HG03520 (cell line): Measurements from ENCODE around the gene DCLK1.
"Not testable (repeated sequence)": the region's sequence is repeated elsewhere in the genome, so short reads cannot be mapped to it uniquely, and the experiment has no call there.

Source experiments
- ATAC-seq: cut with Tn5 transposase; IDR thresholded peaks from one replicate; pipeline ENCODE4 v1.9.1; 2021; ENCODE audit warnings: mild to moderate bottlenecking, moderate library complexity; ENCODE audit not compliant: unreplicated experiment

Gene DCLK1

GRCh38 chr13:36131931-36132297, 732 bp upstream of the DCLK1 start:
- no peak for ATAC-seq

GRCh38 chr13:36130552-36131221, 495 bp downstream of the DCLK1 start:
- no peak for ATAC-seq

DNA sequence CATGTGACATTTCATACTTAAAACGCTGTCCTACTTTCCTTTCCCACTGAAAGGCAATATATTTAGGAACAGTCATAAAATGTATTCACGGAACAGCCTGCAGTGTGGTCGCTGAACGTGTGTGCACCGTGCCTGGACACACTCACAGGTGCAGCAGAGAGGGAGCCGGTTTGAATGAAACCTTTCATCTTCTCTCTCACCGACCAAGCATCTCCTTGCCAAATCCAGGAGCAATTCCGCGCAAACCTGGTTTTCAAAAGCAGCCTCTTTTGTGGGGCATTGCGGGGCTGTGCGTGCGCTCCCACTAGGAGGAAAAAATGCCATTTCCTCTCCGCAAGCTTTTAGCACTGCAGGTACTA, 1.0 kb downstream of the DCLK1 start:
- ATAC-seq: no peak

- ATAC-seq: no peak
These were observed 1.6 kb downstream of the DCLK1 start for GRCh38 chr13:36129539-36129938.

- ATAC-seq: no peak
These were observed 4.7 kb downstream of the DCLK1 start for GRCh38 chr13:36126491-36126890.

DNA sequence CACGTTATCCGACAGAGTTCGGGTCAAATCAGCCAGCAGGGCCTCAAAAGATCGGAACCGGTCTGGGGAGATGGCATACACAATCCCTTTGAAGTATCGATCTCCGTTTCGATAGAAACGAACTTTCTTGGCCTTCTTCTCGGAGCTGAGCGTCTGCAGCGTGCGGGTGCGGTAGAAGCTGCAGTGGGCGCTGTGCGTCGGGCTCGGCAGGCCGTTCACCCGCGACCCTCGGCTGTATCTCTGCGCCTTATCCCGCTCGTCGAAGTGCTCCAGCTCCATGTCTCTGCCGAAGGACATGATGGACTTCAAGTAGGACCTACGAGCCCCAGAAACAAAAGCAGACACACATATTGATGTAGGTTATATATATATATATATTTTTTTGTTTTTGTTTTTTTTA, 5.3 kb downstream of the DCLK1 start:
- no peak for ATAC-seq

GRCh38 chr13:36124236-36124822, 6.9 kb downstream of the DCLK1 start:
- no peak for ATAC-seq

GRCh38 chr13:36115306-36115705, 15.9 kb downstream of the DCLK1 start:
- ATAC-seq: no peak

DNA sequence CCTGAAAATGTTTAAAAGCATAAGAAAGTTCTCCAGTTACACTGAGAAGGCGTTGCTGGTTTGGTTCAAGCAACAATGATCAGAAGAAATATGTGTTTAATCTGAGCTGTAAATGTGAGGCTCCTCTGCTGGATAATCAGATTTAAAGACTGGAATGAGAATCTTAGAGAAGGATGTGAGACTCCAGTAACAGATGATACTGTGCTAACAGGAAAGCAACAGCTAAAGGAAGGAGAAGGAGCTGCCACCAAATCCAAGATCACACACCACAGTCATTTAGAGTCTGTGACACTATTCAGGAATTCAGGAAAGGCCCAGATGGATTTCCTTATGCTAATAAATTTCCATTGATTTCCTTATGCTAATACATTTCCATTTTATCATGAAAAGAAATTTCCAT, 16.9 kb downstream of the DCLK1 start:
- no peak for ATAC-seq

DNA sequence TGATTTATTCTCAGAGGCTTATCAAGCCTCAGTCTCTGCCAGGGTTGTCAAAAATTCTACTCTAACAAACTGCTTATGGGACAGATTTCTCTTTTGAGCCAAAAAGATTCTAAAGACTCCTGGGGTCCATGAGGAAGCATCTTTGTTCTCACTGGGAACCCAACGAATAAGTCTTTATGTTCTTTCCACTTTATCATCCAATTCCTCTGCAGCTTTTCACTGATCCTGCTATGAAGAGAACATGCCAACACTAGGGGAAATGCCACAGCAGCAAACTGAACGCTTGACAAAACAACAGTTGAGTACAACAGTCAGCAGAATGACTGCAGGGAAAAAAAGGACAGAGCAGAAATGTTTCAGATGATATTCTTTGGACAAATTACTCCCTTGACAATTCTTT, 22.2 kb downstream of the DCLK1 start:
- ATAC-seq: no peak

DNA sequence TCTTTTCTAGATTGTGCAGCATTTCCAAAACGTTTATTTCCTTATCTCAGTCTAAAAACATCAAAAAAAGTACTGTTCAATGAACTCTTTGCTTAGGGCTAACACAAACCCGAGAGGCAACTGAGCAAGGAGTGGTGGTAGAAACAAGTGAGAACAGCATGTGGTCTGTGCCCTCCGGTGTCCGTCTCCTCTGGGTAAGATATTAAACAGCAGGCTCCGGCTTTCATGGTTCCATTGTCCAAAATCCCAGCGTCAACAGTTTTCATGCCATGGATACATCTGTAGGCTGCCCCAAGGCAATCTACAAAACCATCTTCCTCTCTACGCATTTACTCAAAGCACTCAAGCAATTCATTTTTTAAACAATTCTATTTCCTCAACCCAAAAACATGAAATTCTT, 22.8 kb downstream of the DCLK1 start:
- no peak for ATAC-seq

DNA sequence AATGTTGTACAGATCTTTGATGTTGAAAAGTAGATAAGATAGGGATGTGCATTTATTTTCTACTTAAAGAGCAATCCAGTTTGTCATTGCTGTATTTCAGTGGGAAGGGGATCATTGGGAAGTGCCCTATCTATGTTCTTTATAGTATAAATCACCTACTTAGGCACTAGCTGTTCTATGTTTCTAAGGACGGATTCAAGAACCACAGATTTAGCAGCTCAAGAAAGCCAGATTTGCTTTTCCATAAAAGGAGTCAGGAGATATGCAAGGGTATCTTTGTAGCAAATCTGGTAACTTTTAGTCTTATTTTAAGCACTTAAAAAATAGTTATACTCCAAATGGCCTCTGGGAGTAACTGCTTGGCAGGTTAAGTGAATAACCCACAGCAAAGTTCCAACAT, 23.7 kb downstream of the DCLK1 start:
- no peak for ATAC-seq

GRCh38 chr13:36105726-36106125, 25.5 kb downstream of the DCLK1 start:
- ATAC-seq: no peak

DNA sequence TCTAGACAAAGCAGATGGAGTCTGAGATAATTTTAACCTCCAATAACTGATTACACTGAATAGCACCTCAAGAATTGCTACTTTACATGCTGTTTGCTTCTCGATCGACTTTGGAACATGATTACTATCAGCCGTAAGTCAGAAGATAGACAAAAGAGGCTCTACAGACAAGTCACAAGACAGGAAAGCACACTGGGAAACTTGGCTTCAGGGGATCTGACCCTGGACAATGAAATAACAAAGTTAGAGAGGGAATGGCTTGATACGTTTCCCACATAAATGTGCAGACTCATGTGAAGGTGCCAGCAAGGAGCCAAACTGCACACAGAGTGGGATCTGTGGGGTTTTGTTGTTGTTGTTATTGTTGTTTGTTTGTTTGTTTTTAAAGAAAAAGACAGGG, 28.5 kb downstream of the DCLK1 start:
- ATAC-seq: no peak

GRCh38 chr13:36101907-36102306, 29.3 kb downstream of the DCLK1 start:
- not testable (repeated sequence) for ATAC-seq

GRCh38 chr13:36101157-36101556, 30.0 kb downstream of the DCLK1 start:
- no peak for ATAC-seq

GRCh38 chr13:36098080-36098479, 33.1 kb downstream of the DCLK1 start:
- no peak for ATAC-seq

DNA sequence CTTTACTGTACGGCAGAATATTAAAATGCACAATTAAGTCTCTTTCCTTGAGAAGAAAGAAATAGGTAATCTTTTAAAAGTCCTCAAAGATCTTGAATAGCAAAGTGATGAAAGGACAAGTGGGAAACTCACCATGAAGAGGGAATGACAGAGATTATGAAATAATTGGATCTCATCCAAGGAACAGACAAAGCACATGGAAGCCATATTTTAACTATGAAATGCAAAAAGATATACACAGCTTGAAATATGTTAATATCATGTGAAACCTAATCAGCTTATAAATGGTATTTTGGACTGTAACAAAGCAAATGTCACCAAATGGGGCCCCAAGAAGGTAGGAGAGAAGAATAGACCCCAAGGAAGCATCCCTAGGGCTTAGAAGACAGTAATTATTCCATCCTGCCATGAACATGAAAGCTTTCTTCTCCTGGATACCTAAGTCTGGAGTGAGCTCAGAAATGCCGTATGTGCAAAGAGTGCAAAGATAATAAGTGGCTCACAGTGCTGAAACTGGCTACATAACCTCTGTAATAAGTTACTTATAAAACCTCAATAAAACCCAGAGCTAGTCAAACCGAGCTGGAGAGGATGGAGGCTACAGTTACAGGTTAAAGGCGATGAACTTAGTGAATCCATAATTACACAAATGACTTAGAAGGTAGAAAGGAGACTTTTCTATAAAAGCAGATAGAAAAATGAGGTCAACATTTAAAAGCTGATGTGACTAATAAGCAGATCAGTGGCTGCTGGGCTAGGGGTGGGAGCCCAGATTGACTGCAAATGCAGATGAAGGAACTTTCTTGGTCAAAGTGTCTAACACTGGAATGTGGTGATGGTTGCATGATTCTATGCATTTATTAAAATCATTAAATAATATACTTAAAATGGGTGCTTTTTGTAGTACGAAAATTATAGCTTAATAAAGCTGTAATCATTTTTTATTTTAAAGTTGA, 34.4 kb downstream of the DCLK1 start:
- no peak for ATAC-seq

DNA sequence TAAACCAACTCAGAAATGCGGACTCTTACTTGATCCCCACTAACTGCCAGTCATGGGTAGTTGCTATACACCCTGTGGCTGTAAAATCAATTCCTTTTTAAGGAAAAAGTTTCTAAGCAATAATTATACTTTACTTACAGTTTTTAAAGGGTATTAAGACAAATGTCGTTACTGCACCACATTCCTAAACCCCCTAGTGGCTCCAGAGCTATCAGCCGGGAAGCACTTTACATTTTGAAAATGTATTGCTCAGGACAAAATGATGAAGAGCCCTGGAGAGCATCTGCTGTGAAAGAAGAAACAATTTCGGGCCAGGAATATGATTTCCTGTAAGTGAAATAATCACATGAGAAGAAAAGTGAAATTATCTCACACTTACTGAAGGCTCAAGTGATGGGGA, 36.7 kb downstream of the DCLK1 start:
- no peak for ATAC-seq

DNA sequence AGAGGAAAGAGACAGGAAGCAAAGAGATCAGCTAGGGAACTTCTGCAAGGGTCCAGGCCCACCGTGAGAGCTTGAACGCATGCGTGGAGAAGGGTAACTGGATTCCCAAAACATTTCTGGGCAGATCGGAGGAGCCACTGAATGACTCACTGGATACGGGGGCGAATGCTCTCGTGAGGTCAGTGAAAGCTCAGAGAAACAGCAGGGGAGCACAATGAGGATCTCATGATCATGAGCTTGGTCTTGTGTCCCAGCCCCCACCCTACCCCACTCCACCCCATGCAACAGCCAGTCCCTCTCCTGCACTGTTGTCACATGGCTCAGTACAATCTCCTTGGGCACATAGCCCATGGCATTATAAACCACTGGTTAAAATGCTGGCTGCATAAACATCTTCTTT, 40.6 kb downstream of the DCLK1 start:
- ATAC-seq: no peak

DNA sequence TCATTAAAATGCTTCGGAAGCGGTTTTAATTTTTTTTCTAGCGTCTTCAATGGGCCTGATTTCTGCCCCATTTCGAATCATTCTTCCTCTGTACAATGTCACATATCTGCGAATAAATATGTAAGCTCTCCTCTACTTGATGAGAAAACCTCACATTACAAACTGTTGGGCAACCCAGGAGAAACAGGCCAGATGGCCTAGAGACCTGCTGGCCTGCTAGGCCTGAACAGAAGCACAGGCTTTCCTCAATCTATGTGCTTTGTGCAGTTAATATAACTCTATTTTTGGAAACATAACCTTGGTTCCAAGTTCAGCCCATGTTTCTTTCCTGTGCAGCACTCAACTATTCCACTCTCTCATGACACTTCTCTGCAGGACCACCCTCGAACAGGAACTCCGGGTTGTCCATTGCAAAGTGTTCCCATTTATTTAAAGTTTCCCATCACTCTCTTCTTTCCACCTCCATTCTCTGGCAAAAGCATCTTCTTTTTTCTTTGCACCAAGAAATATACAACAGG, 42.0 kb downstream of the DCLK1 start:
- no peak for ATAC-seq

DNA sequence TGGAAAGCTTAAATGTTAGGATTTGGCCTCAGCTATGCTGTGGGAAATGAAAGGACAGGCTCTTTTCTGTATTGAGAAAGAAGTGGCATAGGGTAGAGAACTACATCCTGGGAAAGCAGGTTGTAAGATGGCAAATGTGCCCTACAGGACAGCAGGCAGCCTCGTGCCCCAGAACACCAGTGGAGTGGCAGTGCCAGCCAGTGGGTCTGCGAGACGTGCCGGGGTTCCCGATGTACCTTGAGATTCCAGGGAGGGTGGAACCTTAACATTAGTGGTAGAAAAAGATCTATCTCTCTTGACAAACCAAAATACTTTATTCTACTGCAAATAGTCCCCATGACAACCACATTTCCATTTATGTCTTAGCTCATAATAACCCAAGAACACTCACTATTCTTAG, 42.7 kb downstream of the DCLK1 start:
- no peak for ATAC-seq
